Stomach smooth muscle (tissue), 2 donors: ENCODE results near the gene CCDC182.

Experiments
- H3K27ac ChIP-seq: one replicate; pipeline ENCODE4 v1.7.0; 2013; ENCODE audit warnings: mild to moderate bottlenecking, low read length, inconsistent platforms
- H3K27me3 ChIP-seq, 2 donors: one replicate each; pipeline ENCODE4 v1.7.0; 2013; ENCODE audit warnings: low read length in 2 of 2; ENCODE audit not compliant: insufficient read depth in 2 of 2, control insufficient read depth in 1 of 2
- H3K36me3 ChIP-seq, 2 donors: one replicate each; pipeline ENCODE4 v1.7.0; 2013; ENCODE audit warnings: low read length in 2 of 2; ENCODE audit not compliant: control insufficient read depth in 2 of 2, insufficient read depth in 2 of 2
- H3K4me1 ChIP-seq: one replicate; pipeline ENCODE4 v1.7.0; 2013; ENCODE audit warnings: low read length; ENCODE audit not compliant: control insufficient read depth, insufficient read depth
- H3K4me3 ChIP-seq, 2 donors: one replicate each; pipeline ENCODE4 v1.7.0; 2013; ENCODE audit warnings: low read length in 2 of 2
- H3K9ac ChIP-seq, 2 donors: one replicate each; pipeline ENCODE4 v1.7.0; 2013; ENCODE audit warnings: low read length in 2 of 2, mild to moderate bottlenecking in 1 of 2
- H3K9me3 ChIP-seq, 2 donors: one replicate each; pipeline ENCODE4 v1.7.0; 2013; ENCODE audit warnings: low read length in 2 of 2; ENCODE audit not compliant: control insufficient read depth in 2 of 2
- donor health status: healthy.
- donor health status: Pancreatic carcinoma.

The CCDC182 gene

DNA sequence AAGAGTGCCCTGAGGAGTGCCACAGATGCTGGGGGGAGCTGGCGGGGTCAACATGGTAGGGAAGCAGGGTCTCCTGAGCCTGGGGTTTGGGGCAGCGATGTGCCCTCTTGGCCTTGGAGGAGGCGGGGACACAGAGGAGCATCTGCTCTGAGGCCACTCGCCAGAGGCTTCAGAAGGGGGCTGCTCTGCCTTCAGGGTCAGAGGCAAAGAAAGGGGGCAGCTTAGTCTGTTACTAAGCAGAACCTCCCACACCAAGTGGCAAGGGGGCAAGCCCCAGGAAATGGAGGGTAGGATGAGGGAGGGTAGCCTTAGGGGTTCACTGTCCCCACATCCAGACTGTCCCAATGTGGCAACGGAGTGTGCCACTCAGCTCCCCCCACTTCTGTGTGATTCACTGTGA is 18.3 kb downstream of the CCDC182 start:
- no peaks in the 10 kb centered on the region for H3K9me3 ChIP-seq
- H3K27ac ChIP-seq = no peak overlapping the region
- H3K36me3 ChIP-seq = no peaks in the 10 kb centered on the region
- H3K27me3 ChIP-seq = peaks cover 31 to 47% of the 10 kb centered on the region in 2 donors
- H3K9ac ChIP-seq = no peak overlapping the region
- no peak overlapping the region for H3K4me3 ChIP-seq
- H3K4me1 ChIP-seq = peaks cover 1% of the 10 kb centered on the region

DNA sequence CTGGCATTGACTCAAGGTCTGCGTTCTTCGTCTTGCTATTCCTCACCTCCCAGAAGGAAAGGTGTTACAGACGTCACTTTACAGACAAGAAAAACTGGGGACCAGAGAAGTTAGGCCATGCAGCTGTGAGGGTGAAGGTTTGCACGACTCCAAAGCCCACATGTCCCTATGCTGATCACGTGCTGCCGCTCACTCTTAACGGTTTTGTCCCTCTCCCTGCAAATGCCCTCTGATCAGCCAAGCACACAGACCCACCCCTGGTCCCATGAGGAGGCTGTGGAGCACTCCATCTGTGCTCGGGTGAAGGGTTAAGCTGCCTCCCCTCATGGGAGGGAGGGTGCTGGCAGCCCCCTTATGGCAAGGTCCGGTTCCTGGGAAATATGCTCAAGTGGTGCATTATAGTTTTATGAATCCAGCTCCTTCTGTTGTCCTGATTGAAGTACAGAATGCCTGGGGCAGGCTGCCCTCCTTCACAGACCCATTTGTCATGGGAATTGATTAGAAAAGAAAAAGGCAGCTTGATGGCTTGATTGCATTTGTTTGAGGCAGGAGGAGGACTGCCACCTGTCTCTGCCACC is 18.8 kb downstream of the CCDC182 start:
- Histone ChIP-seq H3K4me3 (no peak overlapping the region), H3K9me3 (no peaks in the 10 kb centered on the region), H3K9ac (no peak overlapping the region), H3K4me1 (no peaks in the 10 kb centered on the region), H3K27me3 (peaks cover 31 to 47% of the 10 kb centered on the region in 2 donors), H3K27ac (no peak overlapping the region), H3K36me3 (no peaks in the 10 kb centered on the region)

- Histone ChIP-seq H3K27ac (no peak overlapping the region), H3K9me3 (no peaks in the 10 kb centered on the region)
These were observed 20.4 kb downstream of the CCDC182 start for GRCh38 chr17:57724729-57725125.

DNA sequence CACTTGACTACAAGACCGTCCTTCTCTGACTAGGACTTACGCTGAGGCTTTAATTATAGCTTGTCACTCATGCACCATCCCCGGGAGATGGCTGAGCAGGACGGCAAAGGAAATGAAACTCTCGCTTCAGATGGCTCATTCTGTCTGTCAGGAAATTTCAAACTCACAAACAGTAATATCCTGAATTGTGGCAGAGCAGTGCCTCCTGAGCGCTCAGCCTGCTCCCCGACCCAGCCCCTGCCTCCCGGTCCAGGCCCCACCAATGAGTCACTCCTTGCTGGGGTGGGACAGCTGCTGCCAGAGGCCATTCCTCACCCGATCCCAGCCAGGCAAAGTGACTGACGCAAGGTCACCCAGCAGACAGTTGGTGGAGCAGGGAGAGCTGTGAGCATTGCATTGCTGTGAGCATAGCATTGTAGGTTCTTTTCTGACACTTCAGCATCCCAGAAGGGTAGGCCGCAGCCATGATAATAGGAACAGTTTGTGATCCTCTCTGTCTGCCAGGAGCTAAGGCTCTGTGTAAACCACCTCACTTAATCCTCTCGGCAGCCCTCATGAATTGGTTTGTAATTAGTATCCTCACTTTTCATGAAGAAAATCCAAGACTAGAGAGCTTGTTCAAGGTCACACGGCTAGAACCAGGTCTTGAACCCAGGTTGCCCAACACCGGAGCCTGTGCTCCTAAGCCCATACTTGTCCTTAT is 20.9 kb downstream of the CCDC182 start:
- Histone ChIP-seq H3K27ac (no peak overlapping the region), H3K9me3 (no peaks in the 10 kb centered on the region), H3K36me3 (no peaks in the 10 kb centered on the region), H3K4me3 (no peak overlapping the region), H3K27me3 (peaks cover 31 to 39% of the 10 kb centered on the region in 2 donors), H3K9ac (no peak overlapping the region), H3K4me1 (no peaks in the 10 kb centered on the region)

More at GRCh38 chr17:57724729-57725125, 20.4 kb downstream of the CCDC182 start:
- Histone ChIP-seq H3K4me3 (no peak overlapping the region), H3K9ac (no peak overlapping the region), H3K36me3 (no peaks in the 10 kb centered on the region), H3K27me3 (peaks cover 32 to 43% of the 10 kb centered on the region in 2 donors), H3K4me1 (no peaks in the 10 kb centered on the region)

DNA sequence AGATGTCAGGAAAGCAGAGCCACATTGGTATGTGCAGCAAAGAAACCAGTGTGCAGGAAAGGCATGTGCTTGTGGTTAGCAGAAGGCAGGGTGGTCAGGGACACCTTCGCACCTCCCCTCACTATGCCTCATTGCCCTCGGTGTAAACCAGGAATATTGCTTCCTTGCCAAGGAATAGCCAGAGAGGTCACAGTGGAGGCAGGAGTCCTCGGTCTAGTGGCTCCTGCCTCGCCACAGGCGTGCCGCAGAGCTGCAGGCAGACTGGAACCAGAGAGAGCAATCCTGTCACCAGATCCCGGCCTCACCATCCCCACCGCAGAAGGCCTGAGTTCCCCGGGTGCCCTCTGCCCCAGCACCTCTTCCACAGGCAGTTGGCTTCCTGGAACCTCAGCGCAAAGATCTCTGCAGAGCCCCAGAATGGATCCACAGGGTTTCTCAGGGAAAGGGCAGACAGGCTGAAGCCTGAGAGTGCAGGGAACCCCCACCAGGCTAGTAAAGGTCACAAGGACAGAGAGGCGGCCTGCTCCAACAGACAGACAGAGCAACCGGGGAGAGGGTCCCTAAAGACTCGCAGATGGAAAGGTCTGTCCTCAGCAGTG is 21.6 kb downstream of the CCDC182 start:
- no peaks in the 10 kb centered on the region for H3K4me1 ChIP-seq
- no peak overlapping the region for H3K27ac ChIP-seq
- no peak overlapping the region for H3K9ac ChIP-seq
- no peak overlapping the region for H3K4me3 ChIP-seq
- H3K9me3 ChIP-seq = no peaks in the 10 kb centered on the region
- no peaks in the 10 kb centered on the region for H3K36me3 ChIP-seq
- peaks cover 29 to 39% of the 10 kb centered on the region in 2 donors for H3K27me3 ChIP-seq

DNA sequence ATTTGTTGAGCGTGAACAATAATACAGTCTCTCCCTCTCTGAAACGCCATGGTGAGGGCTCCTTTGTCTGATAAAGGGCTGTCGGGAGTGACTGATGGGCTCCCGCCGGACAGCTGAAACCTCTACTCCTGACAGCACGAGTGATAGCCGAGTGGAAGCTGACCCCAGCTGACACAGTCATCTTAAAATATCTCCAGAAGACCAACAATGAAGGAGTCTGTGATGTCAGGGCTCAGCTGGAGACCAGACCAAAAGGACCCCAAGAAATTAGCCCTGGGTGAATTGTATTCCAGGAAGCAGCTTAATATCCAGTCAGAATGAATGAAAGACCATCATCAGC is 22.4 kb downstream of the CCDC182 start:
- no peak overlapping the region for H3K27ac ChIP-seq
- H3K9ac ChIP-seq = no peak overlapping the region
- peaks cover 26 to 31% of the 10 kb centered on the region in 2 donors for H3K27me3 ChIP-seq
- H3K4me1 ChIP-seq = no peaks in the 10 kb centered on the region
- no peak overlapping the region for H3K4me3 ChIP-seq
- no peaks in the 10 kb centered on the region for H3K36me3 ChIP-seq
- no peaks in the 10 kb centered on the region for H3K9me3 ChIP-seq

GRCh38 chr17:57721967-57722703 is 23.0 kb downstream of the CCDC182 start:
- H3K27ac ChIP-seq = no peak overlapping the region

GRCh38 chr17:57720386-57721035 is 24.6 kb downstream of the CCDC182 start:
- Histone ChIP-seq H3K9me3 (no peaks in the 10 kb centered on the region), H3K27ac (no peak overlapping the region), H3K36me3 (no peaks in the 10 kb centered on the region), H3K27me3 (peaks cover 27 to 36% of the 10 kb centered on the region in 2 donors), H3K9ac (no peak overlapping the region), H3K4me3 (no peak overlapping the region), H3K4me1 (peaks cover 3% of the 10 kb centered on the region)

More at GRCh38 chr17:57721967-57722703, 23.0 kb downstream of the CCDC182 start:
- Histone ChIP-seq H3K27me3 (peaks cover 26 to 32% of the 10 kb centered on the region in 2 donors), H3K36me3 (no peaks in the 10 kb centered on the region), H3K9me3 (no peaks in the 10 kb centered on the region), H3K9ac (no peak overlapping the region), H3K4me3 (no peak overlapping the region), H3K4me1 (no peaks in the 10 kb centered on the region)

DNA sequence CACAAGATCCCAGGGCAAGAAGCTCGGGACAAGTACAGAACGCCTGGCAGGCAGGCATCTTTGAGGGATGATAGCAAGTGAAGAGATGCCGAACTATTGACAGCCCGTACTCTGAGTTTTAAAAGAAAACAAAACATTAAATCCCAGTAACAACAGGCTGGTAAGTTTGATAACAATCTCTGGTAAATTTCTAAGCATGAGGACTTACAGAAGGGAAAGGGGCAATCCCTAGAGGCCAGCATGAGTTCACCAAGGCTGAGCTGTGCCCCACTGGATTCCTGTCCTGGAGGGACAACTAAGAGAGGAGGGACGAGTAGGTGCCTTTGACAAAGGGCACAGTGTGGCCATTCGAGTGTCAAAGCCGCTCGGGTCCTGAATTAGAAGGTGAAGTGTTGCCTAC is 26.2 kb downstream of the CCDC182 start:
- H3K27ac ChIP-seq = no peak overlapping the region
- H3K4me1 ChIP-seq = peaks cover 9% of the 10 kb centered on the region
- H3K36me3 ChIP-seq = no peaks in the 10 kb centered on the region
- H3K9me3 ChIP-seq = no peaks in the 10 kb centered on the region
- peaks cover 28 to 43% of the 10 kb centered on the region in 2 donors for H3K27me3 ChIP-seq
- no peak overlapping the region for H3K9ac ChIP-seq
- H3K4me3 ChIP-seq = no peak overlapping the region

DNA sequence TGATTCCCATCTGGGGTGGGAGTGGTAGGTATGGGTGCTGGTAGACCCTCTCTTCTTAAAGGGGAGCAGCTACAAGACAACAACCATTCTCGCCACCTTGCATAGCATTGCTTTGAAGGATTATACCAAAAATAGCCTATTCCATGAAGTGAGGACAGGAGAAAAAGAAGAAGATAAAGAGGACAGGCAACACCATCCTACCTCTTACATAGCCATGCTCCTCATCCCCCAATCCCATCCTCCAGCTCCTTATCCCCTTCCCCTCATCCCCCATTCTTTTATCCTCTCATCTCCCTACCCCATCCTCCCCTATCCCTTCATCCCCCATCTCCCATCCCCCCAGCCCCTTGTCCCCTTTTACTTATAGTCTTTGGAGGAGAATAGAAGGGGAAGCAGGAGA is 29.1 kb downstream of the CCDC182 start:
- H3K27me3 ChIP-seq = peaks cover 19 to 48% of the 10 kb centered on the region in 2 donors
- H3K4me1 ChIP-seq = peaks cover 9% of the 10 kb centered on the region

More for the DNA sequence above, 29.1 kb downstream of the CCDC182 start:
- no peaks in the 10 kb centered on the region for H3K36me3 ChIP-seq
- H3K9ac ChIP-seq = no peak overlapping the region
- H3K27ac ChIP-seq = no peak overlapping the region
- no peak overlapping the region for H3K4me3 ChIP-seq
- H3K9me3 ChIP-seq = no peaks in the 10 kb centered on the region
